NK-92 (cell line): ENCODE results near the gene ADD1.
"Not testable (repeated sequence)": the region's sequence is repeated elsewhere in the genome, so short reads cannot be mapped to it uniquely, and the experiment has no call there.

ENCODE experiments used
- DNase-seq: peaks from one replicate; lab custom pipeline; 2025; ENCODE audit not compliant: unreplicated experiment; lab: John Stamatoyannopoulos, UW

The ADD1 gene

GRCh38 chr4:2915789-2916188 lies 72.1 kb downstream of the ADD1 start:
- no peak for DNase-seq

DNA sequence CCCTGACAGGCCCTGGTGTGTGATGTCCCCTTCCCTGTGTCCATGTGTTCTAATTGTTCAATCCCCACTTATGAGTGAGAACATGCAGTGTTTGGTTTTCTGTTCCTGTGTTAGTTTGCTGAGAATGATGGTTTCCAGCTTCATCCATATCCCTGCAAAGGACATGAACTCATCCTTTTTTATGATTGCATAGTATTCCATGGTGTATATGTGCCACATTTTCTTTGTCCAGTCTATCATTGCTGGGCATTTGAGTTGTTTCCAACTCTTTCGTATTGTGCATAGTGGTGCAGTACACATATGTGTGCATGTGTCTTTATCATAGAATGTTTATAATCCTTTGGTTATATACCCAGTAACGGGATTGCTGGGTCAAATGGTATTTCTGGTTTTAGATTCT lies 73.1 kb downstream of the ADD1 start:
- not testable (repeated sequence) for DNase-seq

DNA sequence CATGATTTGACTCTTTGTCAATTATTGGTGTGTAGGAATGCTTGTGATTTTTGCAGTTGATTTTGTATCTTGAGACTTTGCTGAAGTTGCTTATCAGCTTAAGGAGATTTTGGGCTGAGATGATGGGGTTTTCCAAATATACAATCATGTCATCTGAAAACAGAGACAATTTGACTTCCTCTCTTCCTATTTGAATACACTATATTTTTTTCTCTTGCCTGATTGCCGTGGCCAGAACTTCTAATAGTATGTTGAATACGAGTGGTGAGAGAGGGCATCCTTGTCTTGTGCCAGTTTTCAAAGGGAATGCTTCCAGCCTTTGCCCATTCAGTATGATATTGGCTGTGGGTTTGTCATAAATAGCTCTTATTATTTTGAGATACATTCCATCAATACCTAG lies 74.7 kb downstream of the ADD1 start:
- not testable (repeated sequence) for DNase-seq

DNA sequence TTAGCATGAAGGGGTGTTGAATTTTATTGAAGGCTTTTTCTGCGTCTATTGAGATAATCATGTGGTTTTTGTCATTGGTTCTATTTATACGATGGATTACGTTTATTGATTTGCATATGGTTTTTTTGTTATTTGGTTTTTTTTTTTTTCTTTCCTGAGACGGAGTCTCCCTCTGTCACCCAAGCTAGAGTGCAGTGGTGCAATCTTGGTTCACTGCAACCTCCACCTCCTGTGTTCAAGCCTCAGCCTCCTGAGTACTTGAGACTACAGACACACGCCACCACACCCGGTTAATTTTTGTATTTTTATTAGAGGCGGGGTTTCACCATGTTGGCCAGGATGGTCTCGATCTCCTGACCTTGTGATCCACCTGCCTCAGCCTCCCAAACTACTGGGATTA lies 75.1 kb downstream of the ADD1 start:
- not testable (repeated sequence) for DNase-seq

DNA sequence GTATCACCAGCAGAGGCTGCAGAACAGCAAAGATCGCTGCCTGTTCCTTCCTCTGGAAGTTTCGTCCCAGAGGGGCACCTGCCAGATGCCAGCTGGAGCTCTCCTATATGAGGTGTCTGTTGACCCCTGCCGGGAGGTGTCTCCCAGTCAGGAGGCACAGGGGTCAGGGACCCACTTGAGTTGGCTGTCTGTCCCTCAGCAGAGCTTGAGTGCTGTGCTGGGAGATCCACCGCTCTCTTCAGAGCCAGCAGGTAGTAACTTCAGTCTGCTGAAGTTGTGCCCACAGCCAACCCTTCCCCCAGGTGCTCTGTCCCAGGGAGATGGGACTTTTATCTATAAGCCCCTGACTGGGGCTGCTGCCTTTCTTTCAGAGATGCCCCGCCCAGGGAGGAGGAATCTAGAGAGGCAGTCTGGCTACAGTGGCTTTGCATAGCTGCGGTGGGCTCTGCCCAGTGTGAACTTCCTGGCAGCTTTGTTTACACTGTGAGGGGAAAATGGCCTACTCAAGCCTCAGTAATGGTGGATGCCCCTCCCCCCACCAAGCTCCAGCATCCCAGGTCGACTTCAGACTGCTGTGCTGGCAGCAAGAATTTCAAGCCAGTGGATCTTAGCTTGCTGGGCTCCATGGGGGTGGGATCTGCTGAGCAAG lies 78.9 kb downstream of the ADD1 start:
- not testable (repeated sequence) for DNase-seq

DNA sequence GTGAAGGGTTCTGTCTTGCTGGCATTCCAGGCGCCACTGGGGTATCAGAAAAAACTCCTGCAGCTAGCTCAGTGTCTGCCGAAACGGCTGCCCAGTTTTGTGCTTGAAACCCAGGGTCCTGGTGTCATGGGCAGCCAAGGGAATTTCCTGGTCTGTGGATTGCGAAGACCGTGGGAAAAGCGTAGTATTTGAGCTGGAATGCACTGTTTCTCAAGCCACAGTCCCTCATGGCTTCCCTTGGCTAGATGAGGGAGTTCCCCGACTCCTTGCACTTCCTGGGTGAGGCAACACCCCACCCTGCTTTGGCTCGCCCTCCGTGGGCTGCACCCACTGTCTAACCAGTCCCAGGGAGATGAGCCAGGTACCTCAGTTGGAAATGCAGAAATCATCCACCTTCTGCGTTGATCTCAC lies 79.5 kb downstream of the ADD1 start:
- no peak for DNase-seq

DNA sequence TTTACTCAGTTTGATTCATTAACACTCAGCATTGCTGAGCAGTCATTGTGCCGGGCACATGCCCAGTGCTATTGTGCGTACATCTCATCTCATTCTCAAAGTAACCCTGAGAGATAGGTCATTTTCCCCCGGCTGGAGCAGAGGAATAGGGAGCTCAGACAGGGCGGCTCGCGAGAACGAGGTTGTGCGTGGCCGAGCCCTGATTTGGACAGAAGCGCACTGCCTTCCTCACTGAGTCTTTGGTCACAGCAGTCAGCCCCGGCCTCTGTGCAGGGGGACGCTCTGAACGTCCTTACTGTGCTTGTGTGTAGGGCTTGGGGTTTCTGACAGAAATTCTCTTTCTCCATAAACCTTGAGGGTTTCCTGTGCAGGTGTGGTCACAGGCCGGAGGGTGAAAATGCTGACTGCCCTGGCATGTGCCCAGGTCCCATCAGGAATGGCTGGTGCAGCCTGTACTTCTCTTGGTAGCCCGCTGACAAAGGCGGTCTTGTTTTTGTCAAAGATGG lies 80.1 kb downstream of the ADD1 start:
- DNase-seq = no peak

GRCh38 chr4:2924286-2924685 lies 80.6 kb downstream of the ADD1 start:
- DNase-seq = no peak

- DNase-seq = no peak
Measured at GRCh38 chr4:2924765-2925301, 81.2 kb downstream of the ADD1 start.

DNA sequence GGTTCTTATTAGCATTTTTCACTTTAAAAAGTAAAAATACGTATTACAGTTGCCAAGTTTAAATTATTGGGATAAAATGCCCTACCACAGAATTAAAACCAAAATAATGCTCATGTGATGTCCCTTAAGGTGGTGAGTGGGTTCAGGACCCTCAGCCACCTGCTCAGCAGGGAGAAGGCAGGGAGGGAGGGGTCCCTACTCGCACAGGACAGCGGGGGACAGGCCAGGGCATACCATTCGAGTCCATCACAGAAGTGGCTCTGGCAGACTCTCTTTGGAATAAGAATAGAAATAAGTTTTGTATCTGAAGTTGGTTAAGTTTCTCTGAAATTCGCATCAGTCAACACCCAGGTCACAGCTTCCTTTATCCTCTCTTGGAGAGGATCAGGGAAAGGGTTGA lies 81.9 kb downstream of the ADD1 start:
- no peak for DNase-seq

- DNase-seq = no peak
Measured at GRCh38 chr4:2925931-2926860, 82.6 kb downstream of the ADD1 start.

DNA sequence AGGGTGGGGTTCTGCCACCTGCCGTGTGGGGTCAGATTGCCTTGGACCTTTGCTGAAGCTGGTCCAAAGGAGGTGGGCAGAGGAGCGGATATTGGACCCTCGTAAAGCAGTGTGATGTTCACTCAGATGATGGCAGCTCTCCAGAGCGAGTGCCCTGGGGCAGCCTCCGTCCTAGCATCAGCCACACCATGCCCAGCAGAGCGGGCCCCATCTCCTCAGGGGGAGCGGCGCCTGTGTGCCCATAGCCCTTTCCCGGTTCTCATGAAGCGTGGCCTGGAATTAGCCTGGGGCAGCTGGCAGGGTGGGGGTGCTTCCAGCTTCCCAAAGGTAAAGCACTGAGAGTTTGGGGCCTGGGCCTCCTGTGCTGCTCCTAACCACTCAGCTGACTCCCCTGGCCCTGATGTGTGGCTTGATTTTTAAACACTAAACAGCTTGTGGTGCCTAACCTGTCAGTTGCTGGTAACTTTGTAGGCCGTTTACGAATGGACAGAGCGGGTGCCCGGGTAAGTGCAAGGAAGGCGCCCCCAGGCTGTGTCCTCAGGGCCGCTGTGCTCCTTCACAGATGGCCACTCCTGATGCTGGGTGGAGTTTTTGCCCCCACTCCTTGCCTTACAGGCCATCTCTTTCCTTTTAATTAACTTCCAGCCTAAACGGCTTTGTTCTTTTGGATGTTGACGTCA lies 83.5 kb downstream of the ADD1 start:
- DNase-seq = no peak

GRCh38 chr4:2927696-2928075 lies 84.0 kb downstream of the ADD1 start:
- no peak for DNase-seq

GRCh38 chr4:2928242-2929176 lies 84.9 kb downstream of the ADD1 start:
- DNase-seq = no peak

- DNase-seq = no peak
Measured at GRCh38 chr4:2929469-2929868, 85.8 kb downstream of the ADD1 start.

GRCh38 chr4:2930135-2930757 lies 86.6 kb downstream of the ADD1 start:
- DNase-seq = no peak

GRCh38 chr4:2930758-2931511 lies 87.3 kb downstream of the ADD1 start:
- no peak for DNase-seq

GRCh38 chr4:2931512-2932301 lies 88.1 kb downstream of the ADD1 start:
- no peak for DNase-seq
